AG09309 (cell line): Measurements from ENCODE around the gene CLASP1.

Experiments used
- DNase-seq: peaks from one replicate; pipeline ENCODE4 v3.0.0-alpha.2; 2010; ENCODE audit warnings: low read depth
- H3K4me3 ChIP-seq: 2 replicates; pipeline ENCODE4 v1.5.1; 2011; ENCODE audit warnings: mild to moderate bottlenecking, low read depth, low read length, moderate library complexity; ENCODE audit not compliant: control insufficient read depth
- TF ChIP-seq, protein P1 (sequence below): IDR thresholded peaks from 2 replicates; pipeline ENCODE4 v1.5.1; 2011; ENCODE audit warnings: mild to moderate bottlenecking, low read depth, low read length, inconsistent platforms; ENCODE audit not compliant: insufficient read depth, control insufficient read depth; ENCODE audit errors: missing control alignments

The CLASP1 gene

GRCh38 chr2:121429119-121429903, 220.0 kb downstream of the CLASP1 start:
- no peak overlapping the region for H3K4me3 ChIP-seq
- TF ChIP-seq, protein P1, sequence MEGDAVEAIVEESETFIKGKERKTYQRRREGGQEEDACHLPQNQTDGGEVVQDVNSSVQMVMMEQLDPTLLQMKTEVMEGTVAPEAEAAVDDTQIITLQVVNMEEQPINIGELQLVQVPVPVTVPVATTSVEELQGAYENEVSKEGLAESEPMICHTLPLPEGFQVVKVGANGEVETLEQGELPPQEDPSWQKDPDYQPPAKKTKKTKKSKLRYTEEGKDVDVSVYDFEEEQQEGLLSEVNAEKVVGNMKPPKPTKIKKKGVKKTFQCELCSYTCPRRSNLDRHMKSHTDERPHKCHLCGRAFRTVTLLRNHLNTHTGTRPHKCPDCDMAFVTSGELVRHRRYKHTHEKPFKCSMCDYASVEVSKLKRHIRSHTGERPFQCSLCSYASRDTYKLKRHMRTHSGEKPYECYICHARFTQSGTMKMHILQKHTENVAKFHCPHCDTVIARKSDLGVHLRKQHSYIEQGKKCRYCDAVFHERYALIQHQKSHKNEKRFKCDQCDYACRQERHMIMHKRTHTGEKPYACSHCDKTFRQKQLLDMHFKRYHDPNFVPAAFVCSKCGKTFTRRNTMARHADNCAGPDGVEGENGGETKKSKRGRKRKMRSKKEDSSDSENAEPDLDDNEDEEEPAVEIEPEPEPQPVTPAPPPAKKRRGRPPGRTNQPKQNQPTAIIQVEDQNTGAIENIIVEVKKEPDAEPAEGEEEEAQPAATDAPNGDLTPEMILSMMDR: no peak
- DNase-seq: peak; percentile 5

DNA sequence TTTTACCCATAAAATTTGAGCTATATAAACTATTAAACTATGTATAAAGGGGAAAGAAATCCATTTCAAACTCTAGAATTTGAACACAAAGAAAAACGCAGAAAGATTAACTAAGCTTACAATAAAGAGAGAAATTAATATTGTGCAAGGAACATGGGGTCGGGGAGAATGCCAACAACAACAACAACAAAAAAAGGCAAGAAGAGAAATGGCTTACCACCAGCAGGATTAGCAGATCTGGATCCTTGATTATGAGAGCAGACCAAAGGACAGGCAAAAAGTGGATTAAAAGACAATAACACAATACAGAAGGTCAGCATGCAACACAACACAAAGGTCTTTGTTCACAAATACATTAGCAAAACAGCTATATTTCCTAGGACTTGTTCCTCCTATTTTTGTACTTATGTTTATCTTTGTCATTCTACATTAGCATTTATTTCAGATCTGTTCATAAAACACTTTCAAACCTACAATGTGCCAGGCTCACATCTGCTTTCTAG, 222.0 kb downstream of the CLASP1 start:
- no peak for DNase-seq
- TF ChIP-seq, protein P1: no peak
- H3K4me3 ChIP-seq: no peak overlapping the region

GRCh38 chr2:121420486-121420885, 228.8 kb downstream of the CLASP1 start:
- DNase-seq: no peak
- H3K4me3 ChIP-seq: no peak overlapping the region
- TF ChIP-seq, protein P1: no peak

- H3K4me3 ChIP-seq: no peak overlapping the region
- DNase-seq: no peak
- TF ChIP-seq, protein P1: no peak
Observed at GRCh38 chr2:121419081-121419699, 230.1 kb downstream of the CLASP1 start.

- H3K4me3 ChIP-seq: no peak overlapping the region
- no peak for DNase-seq
- TF ChIP-seq, protein P1: no peak
Observed at GRCh38 chr2:121418494-121419058, 230.7 kb downstream of the CLASP1 start.

GRCh38 chr2:121417826-121418225, 231.4 kb downstream of the CLASP1 start:
- DNase-seq: no peak
- H3K4me3 ChIP-seq: no peak overlapping the region
- TF ChIP-seq, protein P1: no peak
